Measurements from ENCODE around the gene CAPN13. TPM values are rescaled to one million over a fixed set of nuclear protein-coding genes. Genes with fewer than 3 reads are reported as not detected.
A peak's percentile ranks its signal among the peaks of the same experiment; 100 is the strongest.
"Not testable (repeated sequence)": the region's sequence is repeated elsewhere in the genome, so short reads cannot be mapped to it uniquely, and the experiment has no call there.

Gene CAPN13
- total RNA-seq, 4 donors from 2014 or later, result 38.0 to 396 (median 330) TPM

DNA sequence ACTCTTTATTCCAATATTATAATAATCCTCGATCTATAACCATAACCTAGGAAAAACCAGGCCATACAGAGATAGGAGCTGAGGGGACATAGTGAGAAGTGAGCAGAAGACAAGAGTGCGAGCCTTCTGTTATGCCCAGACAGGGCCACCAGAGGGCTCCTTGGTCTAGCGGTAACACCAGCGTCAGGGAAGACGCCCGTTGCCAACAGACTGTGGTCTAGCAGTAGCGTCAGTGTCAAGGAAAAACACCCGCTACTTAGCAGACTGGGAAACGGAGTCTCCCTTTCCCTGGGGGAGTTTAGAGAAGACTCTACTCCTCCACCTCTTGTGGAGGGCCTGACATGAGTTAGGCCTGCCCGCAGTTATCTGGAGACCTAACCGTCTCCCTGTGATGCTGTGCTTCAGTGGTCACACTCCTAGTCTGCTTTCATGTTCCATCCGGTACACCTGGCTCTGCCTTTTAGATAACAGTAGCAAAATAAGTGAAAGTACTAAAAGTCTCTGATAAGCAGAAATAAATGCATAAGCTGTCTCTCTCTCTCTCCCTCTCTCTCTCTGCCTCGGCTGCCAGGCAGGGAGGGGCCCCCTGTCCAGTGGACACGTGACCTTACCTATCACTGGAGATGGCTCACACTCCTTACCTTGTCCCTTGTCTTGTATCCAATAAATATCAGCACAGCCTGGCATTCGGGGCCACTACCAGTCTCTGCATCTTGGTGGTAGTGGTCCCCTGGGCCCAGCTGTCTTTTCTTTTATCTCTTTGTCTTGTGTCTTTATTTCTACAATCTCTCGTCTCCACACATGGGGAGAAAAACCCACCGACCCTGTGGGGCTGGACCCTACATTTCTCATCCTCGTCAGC is 109.8 kb downstream of the CAPN13 start:
- TF ChIP-seq, protein P1, sequence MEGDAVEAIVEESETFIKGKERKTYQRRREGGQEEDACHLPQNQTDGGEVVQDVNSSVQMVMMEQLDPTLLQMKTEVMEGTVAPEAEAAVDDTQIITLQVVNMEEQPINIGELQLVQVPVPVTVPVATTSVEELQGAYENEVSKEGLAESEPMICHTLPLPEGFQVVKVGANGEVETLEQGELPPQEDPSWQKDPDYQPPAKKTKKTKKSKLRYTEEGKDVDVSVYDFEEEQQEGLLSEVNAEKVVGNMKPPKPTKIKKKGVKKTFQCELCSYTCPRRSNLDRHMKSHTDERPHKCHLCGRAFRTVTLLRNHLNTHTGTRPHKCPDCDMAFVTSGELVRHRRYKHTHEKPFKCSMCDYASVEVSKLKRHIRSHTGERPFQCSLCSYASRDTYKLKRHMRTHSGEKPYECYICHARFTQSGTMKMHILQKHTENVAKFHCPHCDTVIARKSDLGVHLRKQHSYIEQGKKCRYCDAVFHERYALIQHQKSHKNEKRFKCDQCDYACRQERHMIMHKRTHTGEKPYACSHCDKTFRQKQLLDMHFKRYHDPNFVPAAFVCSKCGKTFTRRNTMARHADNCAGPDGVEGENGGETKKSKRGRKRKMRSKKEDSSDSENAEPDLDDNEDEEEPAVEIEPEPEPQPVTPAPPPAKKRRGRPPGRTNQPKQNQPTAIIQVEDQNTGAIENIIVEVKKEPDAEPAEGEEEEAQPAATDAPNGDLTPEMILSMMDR (IDR thresholded peaks at IDR 0.05), result peak in 3 of 6 experiments; percentile 2 to 15 (median 13)
- DNase-seq, result peak in 1 of 3 donors; percentile 49
- peaks cover 0 to 12% (median 0%) of the 10 kb centered on the region in 4 donors for H3K9me3 ChIP-seq
- H3K4me1 ChIP-seq, H3K27ac ChIP-seq, H3K4me3 ChIP-seq, H3K27me3 ChIP-seq, H3K36me3 ChIP-seq: not testable (repeated sequence)

DNA sequence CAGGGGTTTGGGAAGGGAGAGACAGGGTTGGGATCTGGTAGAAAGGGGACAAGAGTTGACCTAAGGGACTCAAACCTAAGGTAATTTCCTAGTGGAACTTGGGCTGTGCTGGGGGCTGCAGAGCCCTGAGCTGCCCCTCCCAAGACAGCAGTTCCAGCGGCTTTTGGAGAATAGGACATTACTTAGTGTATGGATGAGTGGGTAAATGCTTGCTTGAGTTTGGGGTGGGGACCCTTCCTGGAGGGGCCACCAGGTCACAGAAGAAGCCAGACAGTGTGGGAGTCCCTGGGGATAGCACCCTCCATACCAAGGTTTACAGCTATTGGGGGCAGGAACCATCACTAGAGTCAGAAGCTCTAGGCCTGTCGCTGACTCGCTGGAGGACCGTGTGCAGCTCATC is 111.5 kb downstream of the CAPN13 start:
- Histone ChIP-seq H3K4me1 (no peaks in the 10 kb centered on the region), H3K27ac (no peak overlapping the region), H3K4me3 (no peak overlapping the region), H3K27me3 (no peaks in the 10 kb centered on the region), H3K36me3 (no peaks in the 10 kb centered on the region), H3K9me3 (no peaks in the 10 kb centered on the region)
- no peak for TF ChIP-seq POLR2A (IDR thresholded peaks at IDR 0.05)
- TF ChIP-seq, protein P1 (IDR thresholded peaks at IDR 0.05), result no peak
- no peak for DNase-seq

DNA sequence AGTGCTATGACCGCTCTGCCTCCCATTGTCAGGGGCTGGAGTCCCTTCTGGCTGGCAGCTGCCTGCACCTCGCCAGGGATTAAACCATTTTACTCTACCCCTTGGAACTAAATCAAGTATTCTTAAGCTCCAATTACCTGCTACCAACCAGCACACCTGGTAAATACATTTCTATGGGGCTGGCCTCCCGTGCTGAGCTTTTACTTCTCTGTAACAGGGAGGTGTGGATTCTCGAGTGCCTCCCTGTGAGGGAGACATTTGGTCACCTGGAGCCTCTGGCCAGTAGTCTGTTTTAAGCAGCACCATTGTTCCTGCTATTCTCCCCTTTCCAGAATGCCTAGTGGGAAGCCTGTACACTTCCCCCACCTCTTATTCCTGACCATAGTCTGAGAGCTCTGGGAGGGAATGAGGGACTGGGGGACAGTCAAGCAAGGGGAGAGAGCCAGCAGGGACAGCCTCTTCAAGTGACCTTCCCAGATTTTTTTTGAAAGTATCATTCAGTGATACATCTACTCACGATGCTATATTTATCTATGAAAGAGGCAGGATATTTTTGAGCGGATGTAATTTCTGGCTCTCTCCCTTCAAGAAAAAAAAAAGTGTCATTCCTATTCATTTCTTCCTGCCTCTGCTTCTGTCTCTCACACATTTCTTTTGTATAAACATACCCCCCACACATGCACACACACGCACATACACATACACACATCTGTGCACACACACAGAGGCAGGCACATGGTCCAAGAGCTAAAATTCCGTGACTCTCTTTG is 112.8 kb downstream of the CAPN13 start:
- no peak for DNase-seq

GRCh38 chr2:30693821-30694281 is 113.4 kb downstream of the CAPN13 start:
- Histone ChIP-seq H3K36me3 (no peaks in the 10 kb centered on the region), H3K27me3 (no peaks in the 10 kb centered on the region), H3K4me1 (no peaks in the 10 kb centered on the region), H3K9me3 (no peaks in the 10 kb centered on the region), H3K27ac (no peak overlapping the region), H3K4me3 (no peak overlapping the region)
- TF ChIP-seq, protein P1 (IDR thresholded peaks at IDR 0.05), result no peak
- TF ChIP-seq POLR2A (IDR thresholded peaks at IDR 0.05), result no peak
- no peak for DNase-seq

More for the DNA sequence above, 112.8 kb downstream of the CAPN13 start:
- H3K27me3 ChIP-seq, result no peaks in the 10 kb centered on the region
- H3K4me3 ChIP-seq, result no peak overlapping the region
- TF ChIP-seq, protein P1 (IDR thresholded peaks at IDR 0.05), result no peak
- TF ChIP-seq POLR2A (IDR thresholded peaks at IDR 0.05), result no peak
- no peaks in the 10 kb centered on the region for H3K9me3 ChIP-seq
- no peaks in the 10 kb centered on the region for H3K36me3 ChIP-seq
- no peaks in the 10 kb centered on the region for H3K4me1 ChIP-seq
- no peak overlapping the region for H3K27ac ChIP-seq

- Histone ChIP-seq H3K27me3 (no peaks in the 10 kb centered on the region), H3K4me3 (no peak overlapping the region), H3K4me1 (no peaks in the 10 kb centered on the region), H3K27ac (no peak overlapping the region), H3K36me3 (no peaks in the 10 kb centered on the region), H3K9me3 (no peaks in the 10 kb centered on the region)
- peak in 1 of 3 donors; percentile 37 for DNase-seq
- TF ChIP-seq, protein P1 (IDR thresholded peaks at IDR 0.05), result no peak
- TF ChIP-seq POLR2A (IDR thresholded peaks at IDR 0.05), result no peak
Measured at GRCh38 chr2:30692829-30693275, 114.4 kb downstream of the CAPN13 start.

Measured in Peyer's patch (tissue), 4 donors.